ENCODE measurements around the gene EXOSC2.
A peak's percentile ranks its signal among the peaks of the same experiment; 100 is the strongest.

The EXOSC2 gene

DNA sequence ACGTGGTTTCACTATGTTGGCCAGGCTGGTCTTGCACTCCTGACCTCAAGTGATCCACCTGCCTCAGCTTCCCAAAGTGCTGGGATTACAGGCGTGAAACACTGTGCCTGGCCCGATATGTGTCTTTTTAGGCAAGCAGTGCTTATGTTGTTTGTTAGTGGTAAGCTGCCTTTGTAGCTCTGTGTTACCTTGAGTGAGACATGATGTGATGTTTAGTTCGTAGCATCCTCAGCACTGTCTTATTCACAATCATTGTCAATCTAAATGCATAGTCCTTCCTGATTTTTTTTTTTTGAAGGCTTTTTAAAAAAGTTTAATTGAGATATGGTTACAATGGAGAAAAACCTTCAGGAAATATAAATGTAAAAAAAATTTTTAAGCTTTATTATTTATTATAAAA lies 45.5 kb downstream of the EXOSC2 start:
- DNase-seq (ENCODE audit: low spot score): no peak

DNA sequence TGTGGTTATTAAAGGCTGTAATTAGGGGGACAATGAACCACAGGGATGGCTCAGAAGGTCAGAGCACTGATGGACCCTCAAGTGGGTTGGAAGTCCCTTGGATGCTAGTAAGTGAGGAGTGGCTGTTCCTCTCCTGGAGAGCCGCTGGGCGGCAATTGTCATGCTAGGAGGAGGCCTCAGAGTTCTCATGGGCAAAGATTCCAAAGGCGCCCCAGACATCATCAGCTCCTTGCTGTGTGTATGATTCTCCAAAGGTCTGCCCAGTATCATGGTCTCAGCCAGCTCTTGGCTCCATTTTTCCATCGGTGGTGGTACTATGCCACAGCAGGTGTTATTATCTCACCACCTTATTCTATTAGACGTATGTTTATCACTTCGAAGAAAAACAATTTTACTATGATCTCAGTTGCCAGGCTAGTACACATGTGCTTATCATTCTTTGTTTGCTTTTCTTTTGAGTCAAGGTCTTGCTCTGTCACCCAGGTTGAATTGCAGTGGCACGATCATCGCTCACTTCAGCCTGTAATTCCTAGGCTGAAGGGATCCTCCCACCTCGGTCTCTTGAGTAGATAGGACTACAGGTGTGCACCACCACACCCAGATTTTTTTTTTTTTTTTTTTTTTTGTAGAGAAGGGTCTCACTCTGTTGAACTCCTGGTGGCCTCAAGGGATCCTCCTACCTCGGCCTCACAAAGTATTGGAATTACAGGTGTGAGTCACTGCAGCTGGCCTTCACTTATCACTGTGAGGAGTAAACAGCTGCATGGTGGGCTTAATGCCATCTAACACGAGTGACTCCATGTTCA lies 46.8 kb downstream of the EXOSC2 start:
- no peak for DNase-seq (ENCODE audit: low spot score)

DNA sequence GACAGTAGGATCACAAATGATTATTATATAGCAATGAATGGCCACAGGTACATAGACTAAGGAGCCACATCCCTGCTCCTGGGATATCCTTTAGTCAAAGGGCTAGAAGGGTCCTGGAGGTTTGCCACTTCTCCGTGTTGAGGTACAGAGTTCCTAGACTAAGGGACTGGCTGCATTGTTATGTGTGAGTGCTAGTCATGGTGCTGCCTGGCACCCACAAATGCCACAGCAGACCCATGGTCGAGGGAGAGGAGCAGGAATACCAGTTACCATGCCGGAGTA lies 47.4 kb downstream of the EXOSC2 start:
- no peak for DNase-seq (ENCODE audit: low spot score)

DNA sequence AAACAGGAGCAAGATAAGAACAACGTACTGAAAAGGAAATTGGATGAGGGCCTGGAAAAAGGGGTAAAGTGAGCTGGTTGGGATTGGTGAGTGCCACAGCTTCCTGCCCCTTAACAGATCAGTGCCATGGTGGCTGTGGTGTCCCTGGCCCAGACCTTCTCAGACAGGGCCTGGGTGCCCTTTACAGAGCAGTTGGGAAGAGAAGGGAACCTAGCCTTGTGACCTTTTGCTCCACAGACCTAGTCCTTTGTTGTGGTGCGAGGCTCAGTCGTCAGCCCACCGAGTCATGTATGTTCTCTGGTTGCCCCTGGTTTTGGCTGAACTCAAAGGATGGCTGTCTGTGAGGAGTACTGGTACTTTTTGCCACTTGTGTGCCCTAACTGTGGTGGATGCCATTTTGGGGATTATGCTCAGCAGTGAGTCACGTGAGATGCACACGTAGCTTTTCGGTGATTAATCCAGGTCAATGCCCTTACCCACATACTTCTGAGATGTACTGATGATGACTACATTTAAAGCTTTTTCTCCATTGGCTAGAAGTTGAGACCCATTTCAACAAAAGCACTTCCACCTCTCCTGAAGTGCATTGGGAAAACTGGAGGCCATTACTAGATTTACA lies 48.4 kb downstream of the EXOSC2 start:
- DNase-seq (ENCODE audit: low spot score): peak; percentile 59

DNA sequence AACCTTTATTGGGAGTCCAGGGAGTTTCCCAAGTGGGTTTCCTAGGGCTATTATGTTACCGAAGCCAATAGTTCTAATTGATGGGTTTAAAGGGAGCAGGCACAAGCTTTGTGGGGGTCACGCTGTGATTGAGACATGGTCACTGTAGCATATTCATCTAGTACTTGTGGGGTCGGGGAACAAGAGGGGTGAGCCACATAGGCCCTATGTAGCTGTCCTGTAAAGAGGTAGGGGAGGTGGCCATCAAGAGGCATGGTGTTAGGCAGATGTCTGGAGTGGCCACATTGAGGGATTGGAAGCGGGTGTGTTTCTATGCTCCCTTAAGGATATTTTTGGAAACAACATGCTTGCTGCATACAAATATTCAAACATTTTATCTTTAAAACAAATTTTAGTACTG lies 50.1 kb downstream of the EXOSC2 start:
- DNase-seq (ENCODE audit: low spot score): no peak

DNA sequence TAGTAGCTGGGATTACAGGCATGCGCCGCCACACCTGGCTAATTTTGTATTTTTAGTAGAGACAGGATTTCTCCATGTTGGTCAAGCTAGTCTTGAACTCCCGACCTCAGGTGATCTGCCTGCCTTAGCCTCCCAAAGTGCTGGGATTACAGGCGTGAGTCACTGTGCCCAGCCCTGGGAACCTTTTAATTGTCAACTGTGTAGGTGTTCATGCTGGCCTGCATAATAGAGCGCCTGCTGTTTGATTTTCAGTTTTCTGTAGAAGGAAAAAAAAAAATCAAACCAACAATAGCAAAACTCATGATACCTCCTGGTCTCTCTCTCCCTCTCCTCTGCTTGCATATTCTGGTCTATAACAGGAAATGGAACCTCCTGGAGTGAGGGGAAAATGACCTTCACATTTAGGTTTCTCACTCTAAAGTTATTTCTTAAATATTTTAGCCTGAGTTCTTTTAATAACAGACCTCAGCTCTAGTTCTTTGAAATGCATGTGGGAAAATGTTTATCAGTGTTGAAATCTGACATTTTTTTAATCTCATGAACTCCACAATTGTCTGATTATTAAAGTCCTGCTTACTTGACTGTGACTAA lies 51.7 kb downstream of the EXOSC2 start:
- DNase-seq (ENCODE audit: low spot score): no peak

DNA sequence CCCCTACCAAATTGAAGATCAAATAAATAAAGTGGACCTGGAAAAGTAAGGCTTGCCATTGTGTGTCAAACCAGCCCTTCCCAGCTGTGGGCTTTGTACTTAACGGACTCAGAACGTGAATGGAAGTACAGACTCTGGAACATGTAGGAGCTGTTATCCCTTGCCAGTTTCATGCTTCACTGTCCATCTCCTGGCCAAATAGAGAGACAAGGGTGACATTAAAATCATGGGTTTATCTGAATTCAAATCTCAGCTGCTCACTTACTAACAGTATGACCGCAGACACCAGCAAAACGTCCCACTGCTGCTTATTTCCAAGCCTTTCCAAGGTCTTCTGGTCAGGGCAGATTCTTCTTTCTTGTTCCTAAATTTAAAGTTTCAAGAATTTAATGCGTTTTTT lies 52.2 kb downstream of the EXOSC2 start:
- no peak for DNase-seq (ENCODE audit: low spot score)

DNA sequence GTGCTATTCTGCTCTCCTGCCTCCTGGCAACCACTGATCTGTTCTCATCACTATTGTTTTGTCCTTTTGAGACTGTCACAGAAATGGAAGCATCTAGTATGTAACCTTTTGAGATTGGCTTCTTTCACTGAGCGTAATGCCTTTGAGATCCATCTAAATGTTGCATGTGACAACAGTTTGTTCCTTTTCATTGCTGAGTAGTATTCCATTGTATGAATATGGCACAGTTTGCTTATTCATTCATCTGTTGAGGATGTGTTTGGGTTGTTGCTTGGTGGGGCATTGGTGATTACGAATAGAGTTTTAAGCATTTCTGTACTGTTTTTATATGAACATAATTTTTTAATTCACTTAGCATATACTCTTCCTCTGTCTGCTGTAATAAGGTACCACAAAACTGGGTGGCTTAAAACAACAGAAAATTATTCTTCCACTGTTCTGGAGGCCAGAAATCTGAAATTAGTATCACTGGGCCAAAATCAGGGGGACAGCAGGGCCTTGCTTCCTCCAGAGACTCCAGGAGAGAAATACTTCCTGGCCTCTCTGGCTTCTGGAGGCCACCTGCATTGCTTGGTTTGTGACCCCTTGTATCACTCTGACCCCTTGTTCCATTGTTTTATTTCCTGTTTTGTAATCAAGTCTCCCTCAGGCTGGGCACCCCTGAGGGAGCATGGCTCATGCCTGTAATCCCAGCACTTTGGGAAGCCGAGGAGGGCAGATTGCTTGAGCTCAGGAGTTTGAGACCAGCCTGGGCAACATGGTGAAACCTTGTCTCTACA lies 53.0 kb downstream of the EXOSC2 start:
- DNase-seq (ENCODE audit: low spot score): no peak

DNA sequence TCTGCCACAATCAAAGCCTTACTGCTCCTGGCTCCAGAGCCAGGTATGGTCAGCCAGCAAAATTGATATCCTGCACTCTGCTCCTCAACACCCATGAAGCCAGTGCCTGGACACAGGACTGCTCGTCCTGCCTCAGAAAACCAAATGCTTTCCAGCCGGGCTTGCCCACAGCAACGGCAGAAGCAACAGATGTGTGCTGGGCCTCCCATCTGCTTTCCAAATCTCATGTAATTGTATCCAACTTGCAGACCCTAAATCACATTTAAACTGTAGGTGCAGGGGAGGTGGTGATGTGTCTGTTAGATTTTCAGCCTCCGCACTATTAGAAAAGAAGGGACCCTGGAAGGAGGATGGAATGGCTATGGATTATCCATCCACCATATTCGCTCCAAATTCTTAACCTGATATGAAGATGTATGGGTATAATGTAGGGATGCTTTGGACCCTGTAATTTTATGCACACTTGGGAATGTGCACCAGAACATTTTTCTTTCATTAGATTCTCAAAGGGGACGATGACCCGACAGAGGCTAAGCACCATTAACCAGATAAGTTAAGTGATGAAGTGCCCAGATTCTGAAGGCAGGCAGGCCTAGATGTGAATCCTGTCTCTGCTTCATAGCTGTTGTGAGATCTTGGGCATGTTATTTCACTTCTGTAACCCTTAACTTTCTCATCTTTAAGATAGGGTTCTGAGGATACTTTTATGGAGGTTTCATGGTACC lies 58.2 kb downstream of the EXOSC2 start:
- DNase-seq (ENCODE audit: low spot score): no peak
